Fibroblast of lung (primary cell): ENCODE measurements around the gene TLCD1. TPM values are rescaled to one million over a fixed set of nuclear protein-coding genes. Genes with fewer than 3 reads are reported as not detected.

Experiments used
- DNase-seq, 2 donors: peaks; one replicate each; pipeline versions ENCODE4 v3.0.0 to v3.0.0-alpha.2; 2010; ENCODE audit warnings: low read depth in 2 of 2
- H2AFZ ChIP-seq: 2 replicates; pipeline ENCODE4 v1.5.1; 2012; ENCODE audit warnings: low read length, control low read depth, inconsistent platforms
- H3K27ac ChIP-seq: 2 replicates; pipeline ENCODE4 v1.5.1; 2011; ENCODE audit warnings: low read length, control low read depth; ENCODE audit not compliant: insufficient read depth
- H3K27me3 ChIP-seq: 2 replicates; pipeline ENCODE4 v1.5.1; 2011; ENCODE audit warnings: mild to moderate bottlenecking, low read length; ENCODE audit not compliant: control insufficient read depth, insufficient read depth
- H3K36me3 ChIP-seq: 2 replicates; pipeline ENCODE4 v1.5.1; 2011; ENCODE audit warnings: low read length; ENCODE audit not compliant: control insufficient read depth, insufficient read depth
- H3K4me1 ChIP-seq: 2 replicates; pipeline ENCODE4 v1.5.1; 2011; ENCODE audit warnings: low read length; ENCODE audit not compliant: control insufficient read depth, insufficient read depth; ENCODE audit errors: extremely low read depth
- H3K4me2 ChIP-seq: 2 replicates; pipeline ENCODE4 v1.5.1; 2011; ENCODE audit warnings: low read length, control low read depth; ENCODE audit not compliant: insufficient read depth; ENCODE audit errors: extremely low read depth
- H3K4me3 ChIP-seq, 4 experiments: fragments of 200-600 bp in 1 of 4; sonication (generic) in 1 of 4; replicated peaks in 1 of 4; 2 replicates each; pipeline ENCODE4 v1.5.1; 2011 to 2016; ENCODE audit warnings: low read length in 4 of 4, low read depth in 3 of 4, mild to moderate bottlenecking in 3 of 4, control low read depth in 2 of 4, inconsistent platforms in 1 of 4, mixed read lengths in 1 of 4; ENCODE audit not compliant: insufficient read depth in 1 of 4; ENCODE audit errors: control extremely low read depth in 1 of 4
- H3K79me2 ChIP-seq: 2 replicates; pipeline ENCODE4 v1.5.1; 2012; ENCODE audit warnings: mild to moderate bottlenecking, low read length, inconsistent platforms; ENCODE audit not compliant: control insufficient read depth, insufficient read depth
- H3K9ac ChIP-seq: 2 replicates; pipeline ENCODE4 v1.5.1; 2011; ENCODE audit warnings: mild to moderate bottlenecking, low read length, control low read depth; ENCODE audit not compliant: insufficient read depth
- H3K9me3 ChIP-seq: 2 replicates; pipeline ENCODE4 v1.5.1; 2012; ENCODE audit warnings: low read depth, low read length; ENCODE audit not compliant: control insufficient read depth, insufficient read depth
- H4K20me1 ChIP-seq: 2 replicates; pipeline ENCODE4 v1.5.1; 2011; ENCODE audit warnings: low read length; ENCODE audit not compliant: control insufficient read depth, insufficient read depth; ENCODE audit errors: extremely low read depth
- EZH2 ChIP-seq: IDR thresholded peaks from 2 replicates; pipeline ENCODE4 v1.5.1; 2012; ENCODE audit warnings: low read length, control low read depth, mild to moderate bottlenecking; ENCODE audit errors: missing control alignments
- polyA plus RNA-seq, 2 donors: library from polyadenylated mRNA; depleted of rRNA in 1 of 2; stranded (reverse) in 1 of 2; unstranded in 1 of 2; fragments of >200 nt; gene quantifications; 2 replicates each; pipeline ENCODE4 v1.2.1, GENCODE V29; 2011 to 2012; ENCODE audit warnings: missing spikeins in 1 of 2
- total RNA-seq: library from RNA; depleted of rRNA; stranded (reverse); fragments of >200 nt; gene quantifications from 2 replicates; pipeline ENCODE4 v1.2.1, GENCODE V29; 2014
- TF ChIP-seq, protein P1 (sequence below), 2 donors: IDR thresholded peaks in 1 of 2; conservative IDR thresholded peaks in 1 of 2; 1 replicate in 1 of 2; 2 replicates in 1 of 2; pipeline ENCODE4 v1.5.1; 2011 to 2012; ENCODE audit warnings: low read length in 2 of 2, control low read depth in 1 of 2, inconsistent platforms in 1 of 2, low read depth in 1 of 2, mild to moderate bottlenecking in 1 of 2

The TLCD1 gene
- total and polyA plus RNA-seq, 2 donors (not counting 1 experiment from before 2014, with no cell fraction given) = 6.6 to 10.8 TPM

DNA sequence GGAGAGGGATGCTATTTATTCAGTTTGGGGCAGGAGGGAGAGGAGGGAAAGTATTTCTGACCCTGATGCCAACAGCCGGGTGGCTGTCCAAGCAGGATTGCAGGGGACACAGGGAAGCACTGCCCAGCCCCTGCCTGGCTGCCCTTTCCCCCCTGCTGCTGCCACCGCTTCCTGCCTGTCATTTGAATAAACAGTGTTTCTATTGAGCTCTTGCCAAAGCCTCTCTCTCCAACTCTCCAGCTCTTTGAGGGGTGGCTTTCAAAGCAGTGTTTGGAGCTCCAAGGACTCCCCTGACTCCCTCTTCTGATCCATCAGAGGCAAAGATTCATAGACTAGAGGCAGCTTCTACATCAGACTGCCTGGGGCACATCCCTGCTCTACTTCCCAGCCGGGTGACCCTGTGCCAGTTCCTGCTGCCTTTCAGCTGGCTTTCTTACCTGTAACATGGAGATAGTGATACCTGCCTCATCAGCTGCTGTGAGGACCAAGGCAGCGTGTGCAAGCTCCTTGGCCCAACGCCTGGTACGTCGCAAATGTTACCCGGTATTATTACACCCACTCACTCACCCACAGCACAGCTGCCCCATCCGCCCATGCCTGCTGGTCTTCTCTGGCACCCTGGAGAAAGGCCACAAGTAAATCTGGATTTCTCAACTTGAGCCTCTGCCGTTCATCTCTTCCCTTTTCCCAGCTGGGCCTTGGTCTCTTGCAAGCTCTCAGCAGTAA lies 23.8 kb downstream of the TLCD1 start:
- H2AFZ ChIP-seq = no peak overlapping the region
- peaks cover 44% of the 10 kb centered on the region for H3K36me3 ChIP-seq
- H3K4me3 ChIP-seq = no peak overlapping the region
- TF ChIP-seq, protein P1, sequence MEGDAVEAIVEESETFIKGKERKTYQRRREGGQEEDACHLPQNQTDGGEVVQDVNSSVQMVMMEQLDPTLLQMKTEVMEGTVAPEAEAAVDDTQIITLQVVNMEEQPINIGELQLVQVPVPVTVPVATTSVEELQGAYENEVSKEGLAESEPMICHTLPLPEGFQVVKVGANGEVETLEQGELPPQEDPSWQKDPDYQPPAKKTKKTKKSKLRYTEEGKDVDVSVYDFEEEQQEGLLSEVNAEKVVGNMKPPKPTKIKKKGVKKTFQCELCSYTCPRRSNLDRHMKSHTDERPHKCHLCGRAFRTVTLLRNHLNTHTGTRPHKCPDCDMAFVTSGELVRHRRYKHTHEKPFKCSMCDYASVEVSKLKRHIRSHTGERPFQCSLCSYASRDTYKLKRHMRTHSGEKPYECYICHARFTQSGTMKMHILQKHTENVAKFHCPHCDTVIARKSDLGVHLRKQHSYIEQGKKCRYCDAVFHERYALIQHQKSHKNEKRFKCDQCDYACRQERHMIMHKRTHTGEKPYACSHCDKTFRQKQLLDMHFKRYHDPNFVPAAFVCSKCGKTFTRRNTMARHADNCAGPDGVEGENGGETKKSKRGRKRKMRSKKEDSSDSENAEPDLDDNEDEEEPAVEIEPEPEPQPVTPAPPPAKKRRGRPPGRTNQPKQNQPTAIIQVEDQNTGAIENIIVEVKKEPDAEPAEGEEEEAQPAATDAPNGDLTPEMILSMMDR (conservative IDR thresholded peaks at IDR 0.05 in 1 of 2, IDR thresholded peaks at IDR 0.05 in 1 of 2; ENCODE audit: low read depth in 1 of 2, low read length in 2 of 2) = no peak
- TF ChIP-seq EZH2 = no peak
- H3K27me3 ChIP-seq = no peaks in the 10 kb centered on the region
- H3K9me3 ChIP-seq = no peaks in the 10 kb centered on the region
- no peak overlapping the region for H3K9ac ChIP-seq
- H3K79me2 ChIP-seq = no peaks in the 10 kb centered on the region
- no peak overlapping the region for H3K4me2 ChIP-seq
- H3K4me1 ChIP-seq = no peaks in the 10 kb centered on the region
- no peak overlapping the region for H3K27ac ChIP-seq
- DNase-seq = no peak
- H4K20me1 ChIP-seq = no peaks in the 10 kb centered on the region

DNA sequence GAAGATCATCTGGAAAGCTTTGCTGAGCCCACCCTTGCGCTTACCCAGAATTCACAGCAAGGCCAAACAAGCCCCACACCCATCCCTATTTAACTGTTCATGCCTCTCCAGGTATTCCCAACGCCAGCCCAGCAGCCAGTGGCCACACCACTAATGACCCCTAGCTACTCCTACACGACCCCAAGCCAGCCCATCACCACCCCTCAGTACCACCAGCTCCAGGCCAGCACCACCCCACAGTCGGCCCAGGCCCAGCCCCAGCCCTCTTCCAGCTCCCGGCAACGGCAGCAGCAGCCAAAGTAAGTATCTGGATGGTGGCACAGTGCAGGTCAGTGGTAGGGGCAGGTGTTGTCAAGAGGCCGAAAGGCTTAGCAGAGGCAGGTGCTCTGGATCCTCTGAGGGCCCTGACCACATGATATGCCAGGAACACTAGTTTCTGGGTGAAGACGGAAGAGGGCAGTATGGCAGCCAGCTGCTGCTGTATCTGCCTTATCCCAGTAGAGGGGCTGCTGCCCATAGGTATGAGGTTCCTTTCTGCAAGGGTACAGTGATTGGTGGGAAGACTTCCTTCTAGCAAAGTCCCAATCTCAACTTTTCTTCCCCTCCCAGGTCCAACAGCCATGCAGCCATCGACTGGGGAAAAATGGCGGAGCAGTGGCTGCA lies 25.1 kb downstream of the TLCD1 start:
- Histone ChIP-seq H3K36me3 (peaks cover 48% of the 10 kb centered on the region), H3K27ac (no peak overlapping the region), H2AFZ (no peak overlapping the region), H3K79me2 (no peaks in the 10 kb centered on the region), H3K4me2 (no peak overlapping the region), H4K20me1 (no peaks in the 10 kb centered on the region), H3K4me3 (no peak overlapping the region), H3K4me1 (no peaks in the 10 kb centered on the region), H3K9ac (no peak overlapping the region), H3K27me3 (no peaks in the 10 kb centered on the region), H3K9me3 (no peaks in the 10 kb centered on the region)
- DNase-seq = no peak
- TF ChIP-seq, protein P1 (conservative IDR thresholded peaks at IDR 0.05 in 1 of 2, IDR thresholded peaks at IDR 0.05 in 1 of 2; ENCODE audit: low read depth in 1 of 2, low read length in 2 of 2) = no peak
- TF ChIP-seq EZH2 = no peak

DNA sequence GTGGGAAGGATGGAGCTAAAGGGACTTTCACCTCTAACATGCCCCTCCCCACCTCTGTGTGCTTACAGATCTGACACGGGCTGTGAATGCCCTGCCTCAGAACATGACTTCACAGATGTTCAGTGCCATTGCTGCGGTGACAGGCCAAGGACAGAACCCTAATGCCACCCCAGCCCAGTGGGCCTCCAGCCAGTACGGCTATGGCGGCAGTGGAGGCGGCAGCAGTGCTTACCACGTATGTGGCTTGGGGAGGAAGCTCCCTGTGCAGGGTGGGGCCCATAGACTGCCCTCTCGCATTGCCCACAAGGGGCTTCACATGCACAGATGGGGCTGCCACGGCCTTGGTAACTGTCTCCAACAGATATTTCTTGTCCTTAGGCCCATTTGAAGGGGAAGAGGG lies 25.8 kb downstream of the TLCD1 start:
- Histone ChIP-seq H3K4me3 (no peak overlapping the region), H3K4me2 (no peak overlapping the region), H3K27me3 (no peaks in the 10 kb centered on the region), H3K27ac (no peak overlapping the region), H3K4me1 (no peaks in the 10 kb centered on the region), H4K20me1 (no peaks in the 10 kb centered on the region), H3K9ac (no peak overlapping the region), H3K36me3 (peaks cover 49% of the 10 kb centered on the region), H2AFZ (no peak overlapping the region), H3K79me2 (no peaks in the 10 kb centered on the region), H3K9me3 (no peaks in the 10 kb centered on the region)
- TF ChIP-seq EZH2 = no peak
- TF ChIP-seq, protein P1 (conservative IDR thresholded peaks at IDR 0.05 in 1 of 2, IDR thresholded peaks at IDR 0.05 in 1 of 2; ENCODE audit: low read depth in 1 of 2, low read length in 2 of 2) = no peak
- DNase-seq = no peak
